HEK293 (cell line): ENCODE measurements around the gene RUFY1.

ENCODE experiments used
- MYNN ChIP-seq: fragments of 450-650 bp; formaldehyde crosslinking; IDR thresholded peaks from 2 replicates; pipeline ENCODE4 v1.5.1; 2016; ENCODE audit warnings: missing biosample characterization, missing genetic modification characterization, borderline replicate concordance
- OSR2 ChIP-seq: fragments of 450-650 bp; formaldehyde crosslinking; IDR thresholded peaks from 2 replicates; pipeline ENCODE4 v1.5.1; 2016; ENCODE audit warnings: missing biosample characterization, missing genetic modification characterization
- SALL2 ChIP-seq: fragments of 450-650 bp; formaldehyde crosslinking; IDR thresholded peaks from 2 replicates; pipeline ENCODE4 v1.5.0; 2017; ENCODE audit warnings: missing biosample characterization, mild to moderate bottlenecking, missing genetic modification characterization, borderline replicate concordance
- YY1 ChIP-seq: fragments of 450-650 bp; formaldehyde crosslinking; IDR thresholded peaks from 2 replicates; pipeline ENCODE4 v1.5.1; 2018; ENCODE audit warnings: missing biosample characterization, missing genetic modification characterization
- ZBTB11 ChIP-seq: fragments of 450-650 bp; formaldehyde crosslinking; conservative IDR thresholded peaks from 2 replicates; pipeline ENCODE4 v1.5.1; 2016; ENCODE audit warnings: low read depth, missing biosample characterization, missing genetic modification characterization
- ZNF114 ChIP-seq: fragments of 450-650 bp; formaldehyde crosslinking; IDR thresholded peaks from 2 replicates; pipeline ENCODE4 v1.5.0; 2017; ENCODE audit warnings: missing biosample characterization, missing genetic modification characterization
- ZNF121 ChIP-seq: fragments of 450-650 bp; formaldehyde crosslinking; IDR thresholded peaks from 2 replicates; pipeline ENCODE4 v1.5.1; 2016; ENCODE audit warnings: missing biosample characterization, missing genetic modification characterization
- ZNF157 ChIP-seq: fragments of 450-650 bp; formaldehyde crosslinking; IDR thresholded peaks from 2 replicates; pipeline ENCODE4 v1.5.1; 2016; ENCODE audit warnings: missing biosample characterization, missing genetic modification characterization
- ZNF18 ChIP-seq: fragments of 450-650 bp; formaldehyde crosslinking; IDR thresholded peaks from 2 replicates; pipeline ENCODE4 v1.5.1; 2016; ENCODE audit warnings: missing biosample characterization, missing genetic modification characterization
- ZNF202 ChIP-seq: fragments of 450-650 bp; formaldehyde crosslinking; IDR thresholded peaks from 2 replicates; pipeline ENCODE4 v1.5.1; 2016; ENCODE audit warnings: missing biosample characterization, missing genetic modification characterization, borderline replicate concordance
- ZNF211 ChIP-seq: fragments of 450-650 bp; formaldehyde crosslinking; IDR thresholded peaks from 2 replicates; pipeline ENCODE4 v1.5.1; 2016; ENCODE audit warnings: low read depth, missing biosample characterization, missing genetic modification characterization
- ZNF394 ChIP-seq: fragments of 450-650 bp; formaldehyde crosslinking; IDR thresholded peaks from 2 replicates; pipeline ENCODE4 v1.5.1; 2016; ENCODE audit warnings: missing biosample characterization, missing genetic modification characterization, mild to moderate bottlenecking, moderate library complexity, borderline replicate concordance
- ZNF398 ChIP-seq: fragments of 450-650 bp; formaldehyde crosslinking; IDR thresholded peaks from 2 replicates; pipeline ENCODE4 v1.5.1; 2017; ENCODE audit warnings: missing biosample characterization, missing genetic modification characterization
- ZNF449 ChIP-seq: fragments of 450-650 bp; formaldehyde crosslinking; IDR thresholded peaks from 2 replicates; pipeline ENCODE4 v1.5.1; 2017; ENCODE audit warnings: missing biosample characterization, mild to moderate bottlenecking, missing genetic modification characterization, moderate library complexity
- ZNF48 ChIP-seq: fragments of 450-650 bp; formaldehyde crosslinking; IDR thresholded peaks from 2 replicates; pipeline ENCODE4 v1.5.1; 2016; ENCODE audit warnings: missing biosample characterization, missing genetic modification characterization
- ZNF513 ChIP-seq: fragments of 450-650 bp; IDR thresholded peaks from 2 replicates; pipeline ENCODE4 v1.5.1; 2018; ENCODE audit warnings: missing biosample characterization, missing genetic modification characterization
- ZNF660 ChIP-seq: fragments of 450-650 bp; IDR thresholded peaks from 2 replicates; pipeline ENCODE4 v1.5.1; 2018; ENCODE audit warnings: missing biosample characterization, mild to moderate bottlenecking, missing genetic modification characterization
- ZNF747 ChIP-seq: fragments of 450-650 bp; formaldehyde crosslinking; IDR thresholded peaks from 2 replicates; pipeline ENCODE4 v1.5.1; 2016; ENCODE audit warnings: missing biosample characterization, missing genetic modification characterization
- ZNF777 ChIP-seq: fragments of 450-650 bp; formaldehyde crosslinking; IDR thresholded peaks from 2 replicates; pipeline ENCODE4 v1.5.1; 2017; ENCODE audit warnings: missing biosample characterization, missing genetic modification characterization, borderline replicate concordance
- ZNF791 ChIP-seq: fragments of 450-650 bp; formaldehyde crosslinking; IDR thresholded peaks from 2 replicates; pipeline ENCODE4 v1.5.1; 2016; ENCODE audit warnings: missing biosample characterization, missing genetic modification characterization
- ZSCAN23 ChIP-seq: fragments of 450-650 bp; formaldehyde crosslinking; IDR thresholded peaks from 2 replicates; pipeline ENCODE4 v1.5.1; 2016; ENCODE audit warnings: missing biosample characterization, missing genetic modification characterization
- TF ChIP-seq, protein P1 (sequence below): fragments of 450-650 bp; formaldehyde crosslinking; IDR thresholded peaks from 2 replicates; pipeline ENCODE4 v1.5.1; 2016; ENCODE audit warnings: missing biosample characterization, missing genetic modification characterization
- TF ChIP-seq, protein P2 (sequence below): fragments of 450-650 bp; formaldehyde crosslinking; IDR thresholded peaks from 2 replicates; pipeline ENCODE4 v1.5.1; 2016; ENCODE audit warnings: missing biosample characterization, missing genetic modification characterization
- TF ChIP-seq, protein P3 (sequence below): sonication (generic); formaldehyde crosslinking; IDR thresholded peaks from 2 replicates; pipeline ENCODE4 v1.8.1; 2022; ENCODE audit warnings: mild to moderate bottlenecking, moderate library complexity, missing genetic modification reagents

RUFY1 gene

DNA sequence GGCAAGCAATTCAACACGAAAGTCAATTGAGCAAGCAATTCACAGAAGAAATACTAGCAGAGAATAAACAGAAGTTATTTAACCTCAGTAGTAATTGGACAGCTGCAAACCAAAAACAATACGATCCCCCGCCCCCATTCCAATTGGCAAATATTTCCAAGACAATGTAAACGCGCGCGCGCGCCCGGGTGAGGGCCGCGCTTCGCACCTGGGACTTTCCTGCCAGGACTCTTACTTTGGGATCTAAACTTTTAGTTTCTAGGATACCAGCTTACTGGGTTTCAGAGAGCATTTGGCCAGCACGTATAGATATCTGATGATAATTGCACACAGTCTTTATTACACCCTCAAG lies 8.6 kb downstream of the RUFY1 start (continued):
- TF ChIP-seq, protein P1, sequence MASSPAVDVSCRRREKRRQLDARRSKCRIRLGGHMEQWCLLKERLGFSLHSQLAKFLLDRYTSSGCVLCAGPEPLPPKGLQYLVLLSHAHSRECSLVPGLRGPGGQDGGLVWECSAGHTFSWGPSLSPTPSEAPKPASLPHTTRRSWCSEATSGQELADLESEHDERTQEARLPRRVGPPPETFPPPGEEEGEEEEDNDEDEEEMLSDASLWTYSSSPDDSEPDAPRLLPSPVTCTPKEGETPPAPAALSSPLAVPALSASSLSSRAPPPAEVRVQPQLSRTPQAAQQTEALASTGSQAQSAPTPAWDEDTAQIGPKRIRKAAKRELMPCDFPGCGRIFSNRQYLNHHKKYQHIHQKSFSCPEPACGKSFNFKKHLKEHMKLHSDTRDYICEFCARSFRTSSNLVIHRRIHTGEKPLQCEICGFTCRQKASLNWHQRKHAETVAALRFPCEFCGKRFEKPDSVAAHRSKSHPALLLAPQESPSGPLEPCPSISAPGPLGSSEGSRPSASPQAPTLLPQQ (tag by site-specific recombination): 0 out of 2 replicates have a peak, but pooled peaks have one; percentile 36
- TF ChIP-seq ZNF48 (tag by site-specific recombination) (no peak), ZBTB11 (tag by site-specific recombination) (no peak), ZNF660 (tag by site-specific recombination) (no peak), SALL2 (tag by site-specific recombination) (no peak), ZSCAN23 (no peak), MYNN (tag by site-specific recombination) (peak; percentile 96), ZNF777 (no peak), ZNF791 (no peak), ZNF747 (tag by site-specific recombination) (no peak), ZNF513 (tag by site-specific recombination) (no peak), ZNF202 (tag by site-specific recombination) (no peak), YY1 (no peak), ZNF211 (tag by site-specific recombination) (no peak), ZNF394 (tag by site-specific recombination) (no peak), ZNF121 (tag by site-specific recombination) (no peak), ZNF18 (tag by site-specific recombination) (no peak), OSR2 (tag by site-specific recombination) (0 out of 2 replicates have a peak, but pooled peaks have one; percentile 41), ZNF157 (tag by site-specific recombination) (no peak), ZNF449 (tag by site-specific recombination) (no peak), ZNF398 (tag by site-specific recombination) (no peak), ZNF114 (tag by site-specific recombination) (no peak)
- TF ChIP-seq, protein P2, sequence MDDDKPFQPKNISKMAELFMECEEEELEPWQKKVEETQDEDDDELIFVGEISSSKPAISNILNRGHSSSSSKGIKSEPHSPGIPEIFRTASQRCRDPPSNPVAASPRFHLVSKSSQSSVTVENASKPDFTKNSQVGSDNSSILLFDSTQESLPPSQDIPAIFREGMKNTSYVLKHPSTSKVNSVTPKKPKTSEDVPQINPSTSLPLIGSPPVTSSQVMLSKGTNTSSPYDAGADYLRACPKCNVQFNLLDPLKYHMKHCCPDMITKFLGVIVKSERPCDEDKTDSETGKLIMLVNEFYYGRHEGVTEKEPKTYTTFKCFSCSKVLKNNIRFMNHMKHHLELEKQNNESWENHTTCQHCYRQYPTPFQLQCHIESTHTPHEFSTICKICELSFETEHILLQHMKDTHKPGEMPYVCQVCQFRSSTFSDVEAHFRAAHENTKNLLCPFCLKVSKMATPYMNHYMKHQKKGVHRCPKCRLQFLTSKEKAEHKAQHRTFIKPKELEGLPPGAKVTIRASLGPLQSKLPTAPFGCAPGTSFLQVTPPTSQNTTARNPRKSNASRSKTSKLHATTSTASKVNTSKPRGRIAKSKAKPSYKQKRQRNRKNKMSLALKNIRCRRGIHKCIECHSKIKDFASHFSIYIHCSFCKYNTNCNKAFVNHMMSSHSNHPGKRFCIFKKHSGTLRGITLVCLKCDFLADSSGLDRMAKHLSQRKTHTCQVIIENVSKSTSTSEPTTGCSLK (tag by site-specific recombination): no peak
- TF ChIP-seq, protein P3, sequence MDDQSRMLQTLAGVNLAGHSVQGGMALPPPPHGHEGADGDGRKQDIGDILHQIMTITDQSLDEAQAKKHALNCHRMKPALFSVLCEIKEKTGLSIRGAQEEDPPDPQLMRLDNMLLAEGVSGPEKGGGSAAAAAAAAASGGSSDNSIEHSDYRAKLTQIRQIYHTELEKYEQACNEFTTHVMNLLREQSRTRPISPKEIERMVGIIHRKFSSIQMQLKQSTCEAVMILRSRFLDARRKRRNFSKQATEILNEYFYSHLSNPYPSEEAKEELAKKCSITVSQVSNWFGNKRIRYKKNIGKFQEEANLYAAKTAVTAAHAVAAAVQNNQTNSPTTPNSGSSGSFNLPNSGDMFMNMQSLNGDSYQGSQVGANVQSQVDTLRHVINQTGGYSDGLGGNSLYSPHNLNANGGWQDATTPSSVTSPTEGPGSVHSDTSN (CRISPR knock-in tag): no peak
